WI38 (cell line): ENCODE results near the gene LSM2.
A peak's percentile ranks its signal among the peaks of the same experiment; 100 is the strongest.
"Not testable (repeated sequence)": the region's sequence is repeated elsewhere in the genome, so short reads cannot be mapped to it uniquely, and the experiment has no call there.

ENCODE experiments used
- H3K4me3 ChIP-seq: 2 replicates; pipeline ENCODE4 v1.5.1; 2011; ENCODE audit warnings: low read depth, mild to moderate bottlenecking, control low read depth, low read length
- CTCF ChIP-seq: IDR thresholded peaks from 2 replicates; pipeline ENCODE4 v1.5.1; 2012; ENCODE audit warnings: low read depth, mild to moderate bottlenecking, control low read depth, low read length

LSM2 gene

GRCh38 chr6:31813465-31813849 is 6.7 kb upstream of the LSM2 start:
- no peak for TF ChIP-seq CTCF
- H3K4me3 ChIP-seq: no peak overlapping the region

- H3K4me3 ChIP-seq: no peak overlapping the region
These were observed 4.9 kb upstream of the LSM2 start for GRCh38 chr6:31811645-31812044.

GRCh38 chr6:31808599-31808998 is 1.8 kb upstream of the LSM2 start:
- not testable (repeated sequence) for H3K4me3 ChIP-seq

More at GRCh38 chr6:31811645-31812044, 4.9 kb upstream of the LSM2 start:
- no peak for TF ChIP-seq CTCF

- peak overlapping the region; percentile 70 for H3K4me3 ChIP-seq
- no peak for TF ChIP-seq CTCF
These were observed 762 bp downstream of the LSM2 start for GRCh38 chr6:31805939-31806469.

- H3K4me3 ChIP-seq: not testable (repeated sequence)
These were observed 5.5 kb downstream of the LSM2 start for GRCh38 chr6:31801031-31801927.

GRCh38 chr6:31799781-31800180 is 7.0 kb downstream of the LSM2 start:
- no peak for TF ChIP-seq CTCF
- no peak overlapping the region for H3K4me3 ChIP-seq

GRCh38 chr6:31797588-31797987 is 9.2 kb downstream of the LSM2 start:
- TF ChIP-seq CTCF: no peak
- no peak overlapping the region for H3K4me3 ChIP-seq

- no peak for TF ChIP-seq CTCF
- no peak overlapping the region for H3K4me3 ChIP-seq
These were observed 9.8 kb downstream of the LSM2 start for GRCh38 chr6:31796993-31797385.
